WTC11 (cell line): ENCODE measurements around the gene PRKRIP1. TPM values are rescaled to one million over a fixed set of nuclear protein-coding genes. Genes with fewer than 3 reads are reported as not detected.

Experiments
- ATAC-seq: fragments of 200-7000 bp; cut with Tn5 transposase; 2 replicates; pipeline ENCODE4 v1.10.0; 2021; ENCODE audit warnings: mild to moderate bottlenecking, moderate library complexity
- CTCF ChIA-PET: fragments of 300-600 bp; sonication (Branson Sonifier 250); formaldehyde crosslinking; loops from one replicate; lab custom pipeline; 2021; ENCODE audit warnings: antibody characterized with exemption; lab: Charles Lee
- POLR2A ChIA-PET: fragments of 350-600 bp; sonication (Branson Sonifier 250); formaldehyde crosslinking; loops from one replicate; lab custom pipeline; 2021; ENCODE audit warnings: antibody characterized with exemption; lab: Charles Lee
- DNase-seq: peaks from one replicate; pipeline ENCODE4 v3.0.0; 2021; ENCODE audit warnings: low spot score
- H3K27ac Mint-ChIP-seq: 2 replicates; pipeline ENCODE4 v1.8.0; 2021; ENCODE audit warnings: mixed read lengths
- H3K27me3 Mint-ChIP-seq: 2 replicates; pipeline ENCODE4 v1.8.0; 2021; ENCODE audit warnings: low read depth, mild to moderate bottlenecking, moderate library complexity, mixed read lengths
- H3K36me3 Mint-ChIP-seq: 2 replicates; pipeline ENCODE4 v1.8.0; 2021; ENCODE audit warnings: mixed read lengths
- H3K4me1 Mint-ChIP-seq: 2 replicates; pipeline ENCODE4 v1.8.0; 2022; ENCODE audit warnings: mixed read lengths
- H3K4me3 Mint-ChIP-seq: 2 replicates; pipeline ENCODE4 v1.8.0; 2021; ENCODE audit warnings: mild to moderate bottlenecking, moderate library complexity, mixed read lengths
- H3K9me3 Mint-ChIP-seq: 2 replicates; pipeline ENCODE4 v1.8.0; 2021; ENCODE audit warnings: mixed read lengths
- AFF4 ChIP-seq: sonication (generic); formaldehyde crosslinking; IDR thresholded peaks from 2 replicates; pipeline ENCODE4 v1.8.1; 2023; ENCODE audit warnings: mild to moderate bottlenecking, missing genetic modification reagents, borderline replicate concordance
- ERG ChIP-seq: fragments of 250-450 bp; sonication (Bioruptor Pico); IDR thresholded peaks from 2 replicates; pipeline ENCODE4 v1.8.0; 2021; ENCODE audit warnings: mild to moderate bottlenecking
- GTF2I ChIP-seq: fragments of 250-450 bp; sonication (Bioruptor Pico); conservative IDR thresholded peaks from 2 replicates; pipeline ENCODE4 v1.4.0; 2021; ENCODE audit warnings: mild to moderate bottlenecking
- JAZF1 ChIP-seq: fragments of 250-450 bp; sonication (Bioruptor Pico); IDR thresholded peaks from 2 replicates; pipeline ENCODE4 v1.9.0; 2021; ENCODE audit warnings: moderate library complexity, mild to moderate bottlenecking, inconsistent platforms
- MLX ChIP-seq: sonication (generic); formaldehyde crosslinking; IDR thresholded peaks from 2 replicates; pipeline ENCODE4 v1.8.1; 2023; ENCODE audit warnings: mild to moderate bottlenecking, missing genetic modification reagents, moderate library complexity
- NFE2L1 ChIP-seq: sonication (generic); formaldehyde crosslinking; IDR thresholded peaks from 2 replicates; pipeline ENCODE4 v1.8.1; 2023; ENCODE audit warnings: missing genetic modification reagents
- NR3C1 ChIP-seq: sonication (generic); formaldehyde crosslinking; conservative IDR thresholded peaks from 2 replicates; pipeline ENCODE4 v1.8.1; 2023; ENCODE audit warnings: low read depth, mild to moderate bottlenecking, missing genetic modification reagents
- SMAD3 ChIP-seq: sonication (generic); formaldehyde crosslinking; IDR thresholded peaks from 2 replicates; pipeline ENCODE4 v1.8.0; 2022; ENCODE audit warnings: missing genetic modification reagents, mild to moderate bottlenecking, borderline replicate concordance
- TCF7 ChIP-seq: sonication (generic); formaldehyde crosslinking; IDR thresholded peaks from 2 replicates; pipeline ENCODE4 v1.8.0; 2022; ENCODE audit warnings: mild to moderate bottlenecking, low read depth, missing genetic modification reagents, moderate library complexity
- USF2 ChIP-seq: sonication (generic); formaldehyde crosslinking; IDR thresholded peaks from 2 replicates; pipeline ENCODE4 v1.8.1; 2023; ENCODE audit warnings: mild to moderate bottlenecking, missing genetic modification reagents, moderate library complexity
- ZBTB21 ChIP-seq: sonication (generic); formaldehyde crosslinking; IDR thresholded peaks from 2 replicates; pipeline ENCODE4 v1.8.1; 2023; ENCODE audit warnings: mild to moderate bottlenecking, missing genetic modification reagents, borderline replicate concordance
- total RNA-seq: library from RNA; stranded (reverse); gene quantifications from 3 replicates; pipeline ENCODE4 v1.2.3, GENCODE V29; 2021
- TF ChIP-seq, protein P1 (sequence below): fragments of 200-600 bp; IDR thresholded peaks from 2 replicates; pipeline ENCODE4 v1.8.0; 2022; ENCODE audit warnings: antibody characterized with exemption
- TF ChIP-seq, protein P2 (sequence below): fragments of 250-450 bp; sonication (Bioruptor Pico); IDR thresholded peaks from 2 replicates; pipeline ENCODE4 v1.9.0; 2021; ENCODE audit warnings: moderate library complexity, mild to moderate bottlenecking, inconsistent platforms, borderline replicate concordance

PRKRIP1 gene
- total RNA-seq, 1 experiment from 2014 or later, result 27.5 TPM

- TF ChIP-seq USF2 (CRISPR knock-in tag), result no peak
- TF ChIP-seq GTF2I, result no peak
Measured at GRCh38 chr7:102410918-102411317, 14.8 kb downstream of the PRKRIP1 start (continued).

- no peaks in the 10 kb centered on the region; the same call in 1 of the 2 replicates for H3K27me3 Mint-ChIP-seq
- TF ChIP-seq NR3C1 (CRISPR knock-in tag), result no peak
- no peak for TF ChIP-seq TCF7
- TF ChIP-seq, protein P1, sequence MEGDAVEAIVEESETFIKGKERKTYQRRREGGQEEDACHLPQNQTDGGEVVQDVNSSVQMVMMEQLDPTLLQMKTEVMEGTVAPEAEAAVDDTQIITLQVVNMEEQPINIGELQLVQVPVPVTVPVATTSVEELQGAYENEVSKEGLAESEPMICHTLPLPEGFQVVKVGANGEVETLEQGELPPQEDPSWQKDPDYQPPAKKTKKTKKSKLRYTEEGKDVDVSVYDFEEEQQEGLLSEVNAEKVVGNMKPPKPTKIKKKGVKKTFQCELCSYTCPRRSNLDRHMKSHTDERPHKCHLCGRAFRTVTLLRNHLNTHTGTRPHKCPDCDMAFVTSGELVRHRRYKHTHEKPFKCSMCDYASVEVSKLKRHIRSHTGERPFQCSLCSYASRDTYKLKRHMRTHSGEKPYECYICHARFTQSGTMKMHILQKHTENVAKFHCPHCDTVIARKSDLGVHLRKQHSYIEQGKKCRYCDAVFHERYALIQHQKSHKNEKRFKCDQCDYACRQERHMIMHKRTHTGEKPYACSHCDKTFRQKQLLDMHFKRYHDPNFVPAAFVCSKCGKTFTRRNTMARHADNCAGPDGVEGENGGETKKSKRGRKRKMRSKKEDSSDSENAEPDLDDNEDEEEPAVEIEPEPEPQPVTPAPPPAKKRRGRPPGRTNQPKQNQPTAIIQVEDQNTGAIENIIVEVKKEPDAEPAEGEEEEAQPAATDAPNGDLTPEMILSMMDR, result peak; percentile 45
- no peak for TF ChIP-seq MLX
- ChIA-PET CTCF (interaction anchor here (0.5 to 1.7 kb wide), 27 partner anchors 8 to 1018 kb away, joined by 3 to 14 read pairs (median 4); partner anchors contain the start of genes ALKBH4, LRWD1, ORAI2 and PRKRIP1), POLR2A (no interaction called here)
- peaks cover 19% of the 10 kb centered on the region for H3K9me3 Mint-ChIP-seq
- ATAC-seq (peak; percentile 90), DNase-seq (peak; percentile 66)
- H3K4me3 Mint-ChIP-seq, result no peak overlapping the region
- H3K4me1 Mint-ChIP-seq, result no peaks in the 10 kb centered on the region
- no peak overlapping the region; the same call in 1 of the 2 replicates for H3K27ac Mint-ChIP-seq
- peaks cover 76% of the 10 kb centered on the region for H3K36me3 Mint-ChIP-seq
Measured at GRCh38 chr7:102412548-102412947, 16.4 kb downstream of the PRKRIP1 start.

DNA sequence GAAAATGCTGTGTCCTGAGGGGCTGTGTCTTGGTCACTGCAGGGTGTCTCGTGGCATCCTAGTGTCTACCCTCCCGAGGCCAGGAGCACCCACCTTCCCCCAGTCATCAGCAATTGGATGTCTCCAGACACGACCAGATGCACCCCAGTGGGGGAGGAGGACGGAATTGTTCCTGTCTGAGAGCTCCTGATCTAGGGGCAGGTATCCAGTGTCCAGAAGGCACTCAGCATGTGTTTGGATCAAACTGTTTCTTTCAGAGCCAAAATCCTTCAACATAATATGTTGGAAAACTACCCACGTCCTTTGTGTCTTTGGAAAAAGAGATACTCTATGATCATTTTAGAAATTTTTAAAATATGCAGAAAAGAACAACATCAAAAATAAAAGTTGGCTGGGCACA is 16.9 kb downstream of the PRKRIP1 start:
- ATAC-seq, result no peak
- no peak for DNase-seq
- Mint-ChIP-seq H3K27ac (no peak overlapping the region), H3K36me3 (peaks cover 70% of the 10 kb centered on the region), H3K4me1 (no peaks in the 10 kb centered on the region), H3K27me3 (no peaks in the 10 kb centered on the region; the same call in 1 of the 2 replicates), H3K9me3 (peaks cover 19% of the 10 kb centered on the region), H3K4me3 (no peak overlapping the region)
- ChIA-PET CTCF (interaction anchor here (0.6 to 1.7 kb wide), 21 partner anchors 9 to 133 kb away, joined by 3 to 14 read pairs (median 6); partner anchors contain the start of genes ALKBH4, LRWD1, ORAI2 and PRKRIP1), POLR2A (no interaction called here)
- no peak for TF ChIP-seq SMAD3 (CRISPR knock-in tag)
- TF ChIP-seq JAZF1 (CRISPR knock-in tag), result no peak
- TF ChIP-seq NFE2L1 (CRISPR knock-in tag), result no peak
- TF ChIP-seq, protein P2, sequence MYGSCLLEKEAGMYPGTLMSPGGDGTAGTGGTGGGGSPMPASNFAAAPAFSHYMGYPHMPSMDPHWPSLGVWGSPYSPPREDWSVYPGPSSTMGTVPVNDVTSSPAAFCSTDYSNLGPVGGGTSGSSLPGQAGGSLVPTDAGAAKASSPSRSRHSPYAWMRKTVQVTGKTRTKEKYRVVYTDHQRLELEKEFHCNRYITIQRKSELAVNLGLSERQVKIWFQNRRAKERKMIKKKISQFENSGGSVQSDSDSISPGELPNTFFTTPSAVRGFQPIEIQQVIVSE (CRISPR knock-in tag), result no peak
- no peak for TF ChIP-seq AFF4 (CRISPR knock-in tag)
- no peak for TF ChIP-seq ZBTB21
- TF ChIP-seq ERG, result no peak
